HEK293 (cell line): ENCODE results near the gene PLEKHG4B.

ENCODE experiments used
- HOXC10 ChIP-seq: sonication (generic); formaldehyde crosslinking; IDR thresholded peaks from 2 replicates; pipeline ENCODE4 v1.8.1; 2023; ENCODE audit warnings: mild to moderate bottlenecking, missing genetic modification reagents
- REPIN1 ChIP-seq: fragments of 450-650 bp; formaldehyde crosslinking; IDR thresholded peaks from 2 replicates; pipeline ENCODE4 v1.5.1; 2017; ENCODE audit warnings: missing biosample characterization, missing genetic modification characterization, low read depth
- SCRT1 ChIP-seq: fragments of 450-650 bp; formaldehyde crosslinking; IDR thresholded peaks from 2 replicates; pipeline ENCODE4 v1.5.1; 2016; ENCODE audit warnings: missing biosample characterization, missing genetic modification characterization, borderline replicate concordance
- SP2 ChIP-seq: fragments of 450-650 bp; formaldehyde crosslinking; IDR thresholded peaks from 2 replicates; pipeline ENCODE4 v1.5.1; 2016; ENCODE audit warnings: missing biosample characterization, missing genetic modification characterization
- ZNF311 ChIP-seq: fragments of 450-650 bp; formaldehyde crosslinking; IDR thresholded peaks from 2 replicates; pipeline ENCODE4 v1.5.1; 2017; ENCODE audit warnings: missing biosample characterization, missing genetic modification characterization, borderline replicate concordance
- ZNF394 ChIP-seq: fragments of 450-650 bp; formaldehyde crosslinking; IDR thresholded peaks from 2 replicates; pipeline ENCODE4 v1.5.1; 2016; ENCODE audit warnings: missing biosample characterization, missing genetic modification characterization, mild to moderate bottlenecking, moderate library complexity, borderline replicate concordance
- ZNF639 ChIP-seq: fragments of 450-650 bp; formaldehyde crosslinking; IDR thresholded peaks from 2 replicates; pipeline ENCODE4 v1.5.1; 2016; ENCODE audit warnings: missing biosample characterization, missing genetic modification characterization
- TF ChIP-seq, protein P1 (sequence below): fragments of 450-650 bp; formaldehyde crosslinking; IDR thresholded peaks from 2 replicates; pipeline ENCODE4 v1.5.1; 2016; ENCODE audit warnings: missing biosample characterization, missing genetic modification characterization
- TF ChIP-seq, protein P2 (sequence below): fragments of 450-650 bp; formaldehyde crosslinking; IDR thresholded peaks from 2 replicates; pipeline ENCODE4 v1.5.1; 2016; ENCODE audit warnings: missing biosample characterization, missing genetic modification characterization

DNA sequence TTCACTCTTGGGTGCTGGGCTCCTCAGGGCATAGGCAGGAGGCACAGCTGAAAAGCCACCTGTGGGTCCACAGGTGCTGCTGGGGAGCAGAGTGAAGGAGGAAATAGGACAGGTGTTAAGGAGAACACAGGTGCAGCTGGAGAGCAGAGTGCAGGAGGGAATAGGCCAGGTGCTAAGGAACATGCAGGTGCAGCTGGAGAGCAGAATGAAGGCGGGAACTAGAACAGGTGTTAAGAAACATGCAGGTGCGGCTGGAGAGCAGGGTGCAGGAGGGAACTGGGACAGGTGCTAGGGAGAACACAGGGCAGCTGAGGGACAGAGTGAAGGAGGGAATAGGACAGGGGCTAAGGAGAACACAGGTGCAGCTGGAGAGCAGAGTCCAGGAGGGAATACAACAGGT lies 43.8 kb upstream of the PLEKHG4B start:
- no peak for TF ChIP-seq ZNF311 (tag by site-specific recombination)
- TF ChIP-seq, protein P1, sequence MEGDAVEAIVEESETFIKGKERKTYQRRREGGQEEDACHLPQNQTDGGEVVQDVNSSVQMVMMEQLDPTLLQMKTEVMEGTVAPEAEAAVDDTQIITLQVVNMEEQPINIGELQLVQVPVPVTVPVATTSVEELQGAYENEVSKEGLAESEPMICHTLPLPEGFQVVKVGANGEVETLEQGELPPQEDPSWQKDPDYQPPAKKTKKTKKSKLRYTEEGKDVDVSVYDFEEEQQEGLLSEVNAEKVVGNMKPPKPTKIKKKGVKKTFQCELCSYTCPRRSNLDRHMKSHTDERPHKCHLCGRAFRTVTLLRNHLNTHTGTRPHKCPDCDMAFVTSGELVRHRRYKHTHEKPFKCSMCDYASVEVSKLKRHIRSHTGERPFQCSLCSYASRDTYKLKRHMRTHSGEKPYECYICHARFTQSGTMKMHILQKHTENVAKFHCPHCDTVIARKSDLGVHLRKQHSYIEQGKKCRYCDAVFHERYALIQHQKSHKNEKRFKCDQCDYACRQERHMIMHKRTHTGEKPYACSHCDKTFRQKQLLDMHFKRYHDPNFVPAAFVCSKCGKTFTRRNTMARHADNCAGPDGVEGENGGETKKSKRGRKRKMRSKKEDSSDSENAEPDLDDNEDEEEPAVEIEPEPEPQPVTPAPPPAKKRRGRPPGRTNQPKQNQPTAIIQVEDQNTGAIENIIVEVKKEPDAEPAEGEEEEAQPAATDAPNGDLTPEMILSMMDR (tag by site-specific recombination): no peak
- TF ChIP-seq, protein P2, sequence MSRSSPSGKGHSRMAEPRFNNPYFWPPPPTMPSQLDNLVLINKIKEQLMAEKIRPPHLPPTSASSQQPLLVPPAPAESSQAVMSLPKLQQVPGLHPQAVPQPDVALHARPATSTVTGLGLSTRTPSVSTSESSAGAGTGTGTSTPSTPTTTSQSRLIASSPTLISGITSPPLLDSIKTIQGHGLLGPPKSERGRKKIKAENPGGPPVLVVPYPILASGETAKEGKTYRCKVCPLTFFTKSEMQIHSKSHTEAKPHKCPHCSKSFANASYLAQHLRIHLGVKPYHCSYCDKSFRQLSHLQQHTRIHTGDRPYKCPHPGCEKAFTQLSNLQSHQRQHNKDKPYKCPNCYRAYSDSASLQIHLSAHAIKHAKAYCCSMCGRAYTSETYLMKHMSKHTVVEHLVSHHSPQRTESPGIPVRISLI: no peak
- no peak for TF ChIP-seq HOXC10
- TF ChIP-seq REPIN1 (tag by site-specific recombination): no peak
- TF ChIP-seq ZNF639 (tag by site-specific recombination): no peak
- TF ChIP-seq SP2 (tag by site-specific recombination): no peak
- TF ChIP-seq SCRT1: peak; percentile 80
- TF ChIP-seq ZNF394: no peak
